UCSD-AML1 (cell line): ENCODE results near the gene MOK.
"Not testable (repeated sequence)": the region's sequence is repeated elsewhere in the genome, so short reads cannot be mapped to it uniquely, and the experiment has no call there.

Experiments used
- DNase-seq: peaks from one replicate; lab custom pipeline; 2025; ENCODE audit not compliant: unreplicated experiment; lab: John Stamatoyannopoulos, UW

Gene MOK

GRCh38 chr14:102321456-102322422, 16.8 kb upstream of the MOK start:
- no peak for DNase-seq

DNA sequence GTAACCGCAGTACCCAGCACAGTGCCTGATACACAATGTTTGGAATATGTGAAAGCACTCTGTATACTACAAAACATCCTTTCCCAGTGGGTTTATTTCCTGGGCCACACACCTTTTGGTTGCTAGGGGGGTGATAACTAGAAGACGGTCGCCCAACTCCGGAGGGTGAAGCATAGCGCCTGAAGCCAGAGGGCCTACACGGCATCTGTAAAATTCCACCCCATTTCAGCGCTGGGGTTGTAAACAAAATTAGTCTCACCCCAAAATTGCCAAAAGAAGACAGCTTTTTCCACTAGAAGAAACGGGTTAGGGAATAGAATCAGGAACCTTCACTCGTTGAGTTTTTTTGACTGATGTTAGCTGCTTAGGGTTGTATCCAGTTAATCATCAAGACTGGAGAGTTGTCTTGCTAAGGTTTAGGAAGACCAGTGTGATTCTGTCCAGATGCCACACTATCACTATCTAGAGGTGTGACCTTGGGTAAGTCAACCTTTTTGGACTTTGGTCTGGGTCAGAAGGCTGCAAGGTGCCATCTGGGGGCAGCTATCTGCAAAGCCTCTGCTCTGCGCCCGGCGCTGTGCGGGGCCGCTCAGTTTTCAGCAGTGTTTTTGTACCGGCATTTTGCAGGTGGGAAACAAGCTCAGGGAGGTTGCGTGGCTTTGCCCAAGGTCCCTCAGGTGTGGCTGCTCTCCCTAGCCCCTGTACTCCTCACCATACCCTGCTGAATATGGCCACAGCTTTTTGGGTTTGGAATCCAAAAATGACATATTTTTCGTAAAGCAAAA, 15.9 kb upstream of the MOK start:
- no peak for DNase-seq

- DNase-seq: peak; percentile 43
Measured at GRCh38 chr14:102320033-102320660, 15.2 kb upstream of the MOK start.

DNA sequence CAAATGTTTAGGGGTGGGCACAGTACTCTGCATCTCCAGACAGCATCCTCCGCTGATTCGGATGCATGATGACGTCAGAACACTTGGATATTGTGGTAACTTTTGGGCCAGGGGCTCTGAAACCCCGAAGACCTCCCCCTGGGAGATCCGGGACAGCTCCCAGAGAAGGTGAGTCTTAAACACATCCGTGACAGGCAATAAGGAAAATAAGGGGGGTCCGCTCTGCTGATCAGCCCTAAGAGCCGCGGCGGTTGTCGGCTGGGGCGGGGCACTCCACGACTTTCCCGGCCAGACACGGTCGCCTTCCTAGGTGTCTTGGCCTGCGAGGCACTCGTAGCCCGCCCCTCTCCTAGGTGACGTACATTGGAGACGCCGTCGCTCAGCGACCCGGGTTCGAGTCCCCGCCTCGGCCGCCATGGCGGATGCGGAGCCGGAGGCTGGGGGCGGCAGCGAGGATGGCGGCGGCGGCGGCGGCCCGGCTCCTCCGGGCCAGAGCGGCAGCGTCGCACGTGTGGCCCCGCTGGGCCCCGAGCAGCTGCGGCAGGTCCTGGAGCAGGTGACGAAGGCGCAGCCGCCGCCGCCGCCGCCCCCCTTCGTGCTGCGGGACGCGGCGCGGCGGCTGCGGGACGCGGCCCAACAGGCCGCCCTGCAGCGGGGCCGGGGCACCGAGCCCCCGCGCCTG, 14.5 kb upstream of the MOK start, which contains the start of gene ZNF839:
ZNF839 (plus strand) TSS at position 396 of the 682 bp plus-strand sequence; CDS start at position 416, 20 bp downstream.
- peak; percentile 89 for DNase-seq

GRCh38 chr14:102318781-102319276, 13.9 kb upstream of the MOK start:
- no peak for DNase-seq

DNA sequence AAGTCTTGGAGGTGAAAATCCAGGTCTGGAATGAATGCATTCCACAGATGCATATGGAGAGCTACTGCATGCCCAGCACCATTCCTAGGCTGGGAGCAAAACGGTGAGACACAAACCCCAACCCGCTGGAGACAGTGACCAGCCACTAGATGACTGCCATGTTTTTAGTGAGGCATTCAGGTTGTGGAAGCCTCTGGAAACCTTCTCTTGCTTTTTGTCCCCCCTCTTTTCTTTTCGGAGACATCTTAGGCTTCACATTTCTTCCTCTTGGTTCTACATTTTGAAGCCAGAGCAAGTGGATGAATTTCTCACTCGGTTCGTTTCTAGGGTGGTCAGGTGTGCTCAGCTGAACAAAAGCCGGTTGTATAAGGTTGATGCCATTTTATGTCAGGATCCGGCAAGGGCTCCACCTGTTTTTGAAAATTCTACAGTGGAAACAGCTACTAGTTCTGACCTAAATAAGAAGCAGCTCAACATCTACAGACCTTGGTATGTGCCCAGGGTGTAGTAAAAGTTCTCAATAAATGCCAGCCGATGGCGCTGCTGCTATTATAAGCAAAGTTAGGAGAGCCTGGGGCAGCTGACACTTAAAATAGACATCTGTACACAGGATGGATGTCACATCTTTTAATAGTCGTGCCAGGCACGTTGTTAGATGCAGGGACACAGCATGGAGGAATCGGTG, 12.7 kb upstream of the MOK start:
- DNase-seq: peak; percentile 44

GRCh38 chr14:102316743-102317563, 12.0 kb upstream of the MOK start:
- DNase-seq: peak; percentile 94

GRCh38 chr14:102316338-102316742, 11.4 kb upstream of the MOK start:
- DNase-seq: no peak

- no peak for DNase-seq
Measured at GRCh38 chr14:102315121-102315520, 10.2 kb upstream of the MOK start.

- DNase-seq: peak; percentile 80
Measured at GRCh38 chr14:102314242-102315011, 9.5 kb upstream of the MOK start.

DNA sequence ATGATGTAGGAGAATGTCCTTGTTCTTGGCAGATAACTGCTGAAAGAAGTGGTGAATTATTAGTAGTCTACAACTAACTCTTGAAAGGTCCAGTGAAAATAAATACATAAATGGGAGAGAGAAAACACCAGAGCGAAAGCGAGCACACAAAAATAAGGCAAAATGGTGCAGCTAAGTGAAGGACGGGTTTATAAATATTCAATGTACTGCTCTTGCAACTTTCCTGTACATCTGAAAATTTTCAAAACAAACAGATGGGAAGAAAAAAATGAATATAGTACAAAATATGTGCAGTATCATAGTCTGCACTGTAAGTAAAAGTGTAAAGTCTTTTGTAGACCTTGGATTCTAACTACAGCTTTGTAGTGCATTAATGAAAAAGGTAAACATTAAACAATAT, 1.3 kb downstream of the MOK start:
- DNase-seq: no peak

DNA sequence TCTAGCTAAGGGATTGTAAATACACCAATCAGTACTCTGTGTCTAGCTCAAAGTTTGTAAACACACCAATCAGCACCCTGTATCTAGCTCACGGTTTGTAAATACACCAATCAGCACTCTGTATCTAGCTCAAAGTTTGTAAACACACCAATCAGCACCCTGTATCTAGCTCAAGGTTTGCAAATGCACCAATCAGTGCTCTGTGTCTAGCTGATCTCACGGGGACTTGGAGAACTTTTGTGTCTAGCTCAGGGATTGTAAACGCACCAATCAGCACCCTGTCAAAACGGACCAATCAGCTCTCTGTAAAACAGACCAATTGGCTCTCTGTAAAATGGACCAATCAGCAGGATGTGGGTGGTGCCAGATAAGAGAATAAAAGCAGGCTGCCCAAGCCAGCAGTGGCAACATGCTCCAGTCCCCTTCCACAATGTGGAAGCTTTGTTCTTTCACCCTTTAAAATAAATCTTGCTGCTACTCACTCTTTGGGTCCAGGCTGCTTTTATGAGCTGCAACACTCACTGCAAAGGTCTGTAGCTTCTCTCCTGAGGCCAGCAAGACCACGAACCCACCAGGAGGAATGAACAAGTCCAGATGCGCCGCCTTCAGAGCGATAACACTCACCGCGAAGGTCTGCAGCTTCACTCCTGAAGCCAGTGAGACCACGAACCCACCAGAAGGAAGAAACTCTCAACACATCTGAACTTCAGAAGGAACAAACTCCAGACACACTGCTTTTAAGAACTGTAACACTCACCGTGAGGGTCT, 6.5 kb downstream of the MOK start:
- DNase-seq: not testable (repeated sequence)

DNA sequence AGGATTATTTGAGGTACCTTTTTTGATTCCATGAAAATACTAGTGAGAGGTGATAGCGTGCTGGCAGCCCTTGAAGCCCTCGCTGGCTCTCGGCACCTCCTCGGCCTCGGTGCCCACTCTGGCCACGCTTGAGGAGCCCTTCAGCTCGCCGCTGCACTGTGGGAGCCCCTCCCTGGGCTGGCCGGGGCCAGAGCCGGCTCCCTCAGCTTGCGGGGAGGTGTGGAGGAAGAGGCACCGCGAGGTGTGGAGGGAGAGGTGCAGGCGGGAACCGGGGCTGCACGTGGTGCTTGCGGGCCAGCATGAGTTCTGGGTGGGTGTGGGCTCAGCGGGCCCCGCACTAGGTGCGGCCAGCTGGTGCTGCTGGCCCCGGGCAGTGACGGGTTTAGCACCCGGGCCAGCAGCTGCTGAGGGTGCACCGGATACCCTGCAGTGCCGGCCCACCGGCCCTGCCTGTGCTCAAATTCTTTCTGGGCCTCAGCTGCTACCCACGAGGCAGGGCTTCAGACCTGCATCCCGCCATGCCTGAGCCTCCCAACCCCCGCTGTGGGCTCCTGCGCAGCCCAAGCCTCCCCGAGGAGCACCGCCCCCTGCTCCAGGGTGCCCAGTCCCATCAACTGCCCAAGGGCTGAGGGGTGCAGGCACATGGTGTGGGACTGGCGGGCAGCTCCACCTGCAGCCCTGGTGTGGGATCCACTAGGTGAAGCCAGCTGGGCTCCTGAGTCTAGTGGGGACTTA, 7.4 kb downstream of the MOK start:
- DNase-seq: no peak

- DNase-seq: no peak
Measured at GRCh38 chr14:102295270-102295669, 9.7 kb downstream of the MOK start.

DNA sequence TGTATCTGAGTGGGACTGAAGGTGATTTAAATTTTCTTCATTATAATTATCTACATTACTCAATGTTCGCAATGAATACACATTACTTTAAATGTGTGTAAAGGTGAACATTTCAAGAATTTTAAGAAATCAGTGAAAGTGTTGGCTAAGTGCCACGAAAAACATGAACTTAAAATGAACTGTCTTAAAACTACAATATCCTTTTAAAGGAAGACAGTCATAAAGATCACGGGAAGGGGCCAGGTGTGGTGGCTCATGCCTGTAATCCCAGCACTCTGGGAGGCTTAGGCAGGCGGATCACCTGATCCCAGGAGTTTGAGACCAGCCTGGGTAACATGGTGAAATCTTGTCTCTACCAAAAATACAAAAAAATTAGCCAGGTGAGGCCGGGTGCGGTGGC, 11.2 kb downstream of the MOK start:
- DNase-seq: no peak

- no peak for DNase-seq
Measured at GRCh38 chr14:102292441-102292840, 12.5 kb downstream of the MOK start.

- DNase-seq: no peak
Measured at GRCh38 chr14:102288139-102288538, 16.8 kb downstream of the MOK start.
